ENCODE data around the gene DNHD1. TPM values are rescaled to one million over a fixed set of nuclear protein-coding genes. Genes with fewer than 3 reads are reported as not detected.

The DNHD1 gene
- total and polyA plus RNA-seq, 2 experiments from 2014 or later: 3.6 to 9.6 TPM

DNA sequence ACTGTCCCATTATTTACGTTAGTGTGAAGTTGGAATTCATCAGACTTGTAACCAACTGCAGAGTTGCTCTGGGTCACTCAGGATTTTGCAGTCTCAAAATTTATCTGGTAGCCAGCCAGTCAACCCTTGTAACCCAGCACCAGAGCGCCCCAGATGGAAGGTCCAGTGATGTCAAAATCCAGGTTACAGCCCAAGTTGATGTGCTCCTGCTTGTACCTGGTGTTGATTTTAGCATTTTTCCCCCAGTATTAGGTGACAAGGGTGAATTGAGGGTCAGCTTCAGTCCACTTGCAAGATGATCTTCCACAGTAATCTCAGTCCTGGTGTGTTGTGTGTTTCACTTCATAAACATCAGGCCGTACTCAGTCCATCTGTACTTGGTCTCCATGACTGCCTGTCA, 8.3 kb upstream of the DNHD1 start:
- peaks cover 8% of the 10 kb centered on the region; the same call in 1 of the 2 replicates for H3K79me2 ChIP-seq (replicated peaks; ENCODE audit: insufficient read depth)
- DNase-seq (ENCODE audit: low spot score) (no peak), ATAC-seq (no peak)
- no peak overlapping the region for H2AFZ ChIP-seq
- no peak overlapping the region for H3K27ac ChIP-seq (ENCODE audit: low read depth)
- H3K27me3 Mint-ChIP-seq (ENCODE audit: insufficient read depth, low read depth, poor library complexity): peaks cover 2% of the 10 kb centered on the region
- H3K9me3 Mint-ChIP-seq: no peaks in the 10 kb centered on the region; the same call in 2 of the 3 replicates
- peaks cover 3% of the 10 kb centered on the region; the same call in 1 of the 3 replicates for H3K36me3 Mint-ChIP-seq (ENCODE audit: low read depth)
- TF ChIP-seq STAT1 (IDR thresholded peaks at IDR 0.05; ENCODE audit: unreplicated experiment) (no peak), EZH2 (IDR thresholded peaks at IDR 0.05; ENCODE audit: low read depth, unreplicated experiment) (no peak), ZNF331 (CRISPR knock-in tag; IDR thresholded peaks at IDR 0.05; ENCODE audit: low read depth) (no peak)
- TF ChIP-seq, protein P1, sequence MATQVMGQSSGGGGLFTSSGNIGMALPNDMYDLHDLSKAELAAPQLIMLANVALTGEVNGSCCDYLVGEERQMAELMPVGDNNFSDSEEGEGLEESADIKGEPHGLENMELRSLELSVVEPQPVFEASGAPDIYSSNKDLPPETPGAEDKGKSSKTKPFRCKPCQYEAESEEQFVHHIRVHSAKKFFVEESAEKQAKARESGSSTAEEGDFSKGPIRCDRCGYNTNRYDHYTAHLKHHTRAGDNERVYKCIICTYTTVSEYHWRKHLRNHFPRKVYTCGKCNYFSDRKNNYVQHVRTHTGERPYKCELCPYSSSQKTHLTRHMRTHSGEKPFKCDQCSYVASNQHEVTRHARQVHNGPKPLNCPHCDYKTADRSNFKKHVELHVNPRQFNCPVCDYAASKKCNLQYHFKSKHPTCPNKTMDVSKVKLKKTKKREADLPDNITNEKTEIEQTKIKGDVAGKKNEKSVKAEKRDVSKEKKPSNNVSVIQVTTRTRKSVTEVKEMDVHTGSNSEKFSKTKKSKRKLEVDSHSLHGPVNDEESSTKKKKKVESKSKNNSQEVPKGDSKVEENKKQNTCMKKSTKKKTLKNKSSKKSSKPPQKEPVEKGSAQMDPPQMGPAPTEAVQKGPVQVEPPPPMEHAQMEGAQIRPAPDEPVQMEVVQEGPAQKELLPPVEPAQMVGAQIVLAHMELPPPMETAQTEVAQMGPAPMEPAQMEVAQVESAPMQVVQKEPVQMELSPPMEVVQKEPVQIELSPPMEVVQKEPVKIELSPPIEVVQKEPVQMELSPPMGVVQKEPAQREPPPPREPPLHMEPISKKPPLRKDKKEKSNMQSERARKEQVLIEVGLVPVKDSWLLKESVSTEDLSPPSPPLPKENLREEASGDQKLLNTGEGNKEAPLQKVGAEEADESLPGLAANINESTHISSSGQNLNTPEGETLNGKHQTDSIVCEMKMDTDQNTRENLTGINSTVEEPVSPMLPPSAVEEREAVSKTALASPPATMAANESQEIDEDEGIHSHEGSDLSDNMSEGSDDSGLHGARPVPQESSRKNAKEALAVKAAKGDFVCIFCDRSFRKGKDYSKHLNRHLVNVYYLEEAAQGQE (IDR thresholded peaks at IDR 0.05; ENCODE audit: unreplicated experiment): no peak
- H3K4me2 ChIP-seq: no peak overlapping the region
- no peaks in the 10 kb centered on the region for H3F3A ChIP-seq (replicated peaks; ENCODE audit: low read depth)
- no peak overlapping the region for H3K4me3 ChIP-seq
- H3K4me1 ChIP-seq (ENCODE audit: insufficient read depth): no peaks in the 10 kb centered on the region
- H3K9me2 ChIP-seq (ENCODE audit: insufficient read depth): no peaks in the 10 kb centered on the region
- H3K4me3 Mint-ChIP-seq: no peak overlapping the region
- H3K4me1 Mint-ChIP-seq: no peaks in the 10 kb centered on the region
- no peaks in the 10 kb centered on the region for H3K27me3 ChIP-seq (ENCODE audit: insufficient read depth)
- peaks cover 7% of the 10 kb centered on the region; the same call in 1 of the 2 replicates for H4K20me1 ChIP-seq (replicated peaks; ENCODE audit: insufficient read depth)
- no peak overlapping the region for H3K27ac Mint-ChIP-seq
- H3K36me3 ChIP-seq (ENCODE audit: insufficient read depth): peaks cover 20% of the 10 kb centered on the region

DNA sequence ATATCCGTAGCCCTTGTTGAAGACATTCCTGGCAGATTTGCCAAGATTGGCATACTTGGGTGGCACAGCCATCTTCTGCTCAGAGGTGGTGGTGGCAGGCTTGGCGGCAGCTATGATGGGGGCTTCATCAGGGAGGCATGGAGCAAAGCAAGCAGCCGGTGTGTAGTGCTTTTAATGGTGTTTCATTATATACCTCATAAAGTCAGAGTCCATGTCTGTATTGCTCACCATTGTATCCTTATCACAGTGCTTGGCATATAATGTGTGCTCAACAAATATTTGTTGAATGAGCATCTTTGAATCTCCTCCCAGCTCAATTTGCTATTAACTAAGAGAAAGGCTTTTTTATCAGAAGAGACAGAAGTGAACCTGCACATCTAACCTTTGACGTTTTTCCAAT, 7.8 kb upstream of the DNHD1 start:
- H3K4me2 ChIP-seq: no peak overlapping the region
- Mint-ChIP-seq H3K27ac (no peak overlapping the region), H3K36me3 (ENCODE audit: low read depth) (peaks cover 3% of the 10 kb centered on the region; the same call in 1 of the 3 replicates), H3K4me1 (no peaks in the 10 kb centered on the region), H3K4me3 (no peak overlapping the region), H3K9me3 (no peaks in the 10 kb centered on the region; the same call in 2 of the 3 replicates), H3K27me3 (ENCODE audit: insufficient read depth, low read depth, poor library complexity) (peaks cover 2% of the 10 kb centered on the region)
- peaks cover 6% of the 10 kb centered on the region; the same call in 1 of the 2 replicates for H4K20me1 ChIP-seq (replicated peaks; ENCODE audit: insufficient read depth)
- H2AFZ ChIP-seq: no peak overlapping the region
- no peaks in the 10 kb centered on the region for H3K4me1 ChIP-seq (ENCODE audit: insufficient read depth)
- DNase-seq (ENCODE audit: low spot score) (no peak), ATAC-seq (no peak)
- no peak overlapping the region for H3K4me3 ChIP-seq
- peaks cover 15% of the 10 kb centered on the region; the same call in 1 of the 2 replicates for H3K36me3 ChIP-seq (ENCODE audit: insufficient read depth)
- no peak overlapping the region for H3K27ac ChIP-seq (ENCODE audit: low read depth)
- no peaks in the 10 kb centered on the region for H3K27me3 ChIP-seq (ENCODE audit: insufficient read depth)
- no peaks in the 10 kb centered on the region for H3K9me2 ChIP-seq (ENCODE audit: insufficient read depth)
- H3K79me2 ChIP-seq (replicated peaks; ENCODE audit: insufficient read depth): 0 out of 2 replicates have a peak, but pooled peaks cover 4% of the 10 kb centered on the region
- no peaks in the 10 kb centered on the region for H3F3A ChIP-seq (replicated peaks; ENCODE audit: low read depth)
- TF ChIP-seq NANOG (IDR thresholded peaks at IDR 0.05; ENCODE audit: borderline replicate concordance) (no peak), EZH2phosphoT487 (IDR thresholded peaks at IDR 0.05; ENCODE audit: unreplicated experiment) (no peak), ZNF331 (CRISPR knock-in tag; IDR thresholded peaks at IDR 0.05; ENCODE audit: low read depth) (no peak), EZH2 (IDR thresholded peaks at IDR 0.05; ENCODE audit: low read depth, unreplicated experiment) (no peak), POLR2AphosphoS5 (IDR thresholded peaks at IDR 0.05; ENCODE audit: low read depth) (no peak), CREB1 (CRISPR knock-in tag; IDR thresholded peaks at IDR 0.05; ENCODE audit: low read depth) (no peak), STAT1 (IDR thresholded peaks at IDR 0.05; ENCODE audit: unreplicated experiment) (no peak)
- TF ChIP-seq, protein P2, sequence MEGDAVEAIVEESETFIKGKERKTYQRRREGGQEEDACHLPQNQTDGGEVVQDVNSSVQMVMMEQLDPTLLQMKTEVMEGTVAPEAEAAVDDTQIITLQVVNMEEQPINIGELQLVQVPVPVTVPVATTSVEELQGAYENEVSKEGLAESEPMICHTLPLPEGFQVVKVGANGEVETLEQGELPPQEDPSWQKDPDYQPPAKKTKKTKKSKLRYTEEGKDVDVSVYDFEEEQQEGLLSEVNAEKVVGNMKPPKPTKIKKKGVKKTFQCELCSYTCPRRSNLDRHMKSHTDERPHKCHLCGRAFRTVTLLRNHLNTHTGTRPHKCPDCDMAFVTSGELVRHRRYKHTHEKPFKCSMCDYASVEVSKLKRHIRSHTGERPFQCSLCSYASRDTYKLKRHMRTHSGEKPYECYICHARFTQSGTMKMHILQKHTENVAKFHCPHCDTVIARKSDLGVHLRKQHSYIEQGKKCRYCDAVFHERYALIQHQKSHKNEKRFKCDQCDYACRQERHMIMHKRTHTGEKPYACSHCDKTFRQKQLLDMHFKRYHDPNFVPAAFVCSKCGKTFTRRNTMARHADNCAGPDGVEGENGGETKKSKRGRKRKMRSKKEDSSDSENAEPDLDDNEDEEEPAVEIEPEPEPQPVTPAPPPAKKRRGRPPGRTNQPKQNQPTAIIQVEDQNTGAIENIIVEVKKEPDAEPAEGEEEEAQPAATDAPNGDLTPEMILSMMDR (conservative IDR thresholded peaks at IDR 0.05; ENCODE audit: low read depth in 2 of 2): no peak
- TF ChIP-seq, protein P1 (IDR thresholded peaks at IDR 0.05; ENCODE audit: unreplicated experiment): no peak
